PC-3 (cell line): Measurements from ENCODE around the gene NOL4L.

Source experiments
- EZH2 ChIP-seq: fragments of 300-600 bp; sonication (generic); IDR thresholded peaks from one replicate; pipeline ENCODE4 v1.6.1; 2017; ENCODE audit warnings: antibody characterized with exemption, mild to moderate bottlenecking, low read length; ENCODE audit not compliant: unreplicated experiment
- TF ChIP-seq, protein P1 (sequence below): fragments of 300-600 bp; sonication (generic); conservative IDR thresholded peaks from 2 replicates; pipeline ENCODE4 v1.5.1; 2017; ENCODE audit warnings: antibody characterized with exemption, low read depth, mild to moderate bottlenecking, low read length

DNA sequence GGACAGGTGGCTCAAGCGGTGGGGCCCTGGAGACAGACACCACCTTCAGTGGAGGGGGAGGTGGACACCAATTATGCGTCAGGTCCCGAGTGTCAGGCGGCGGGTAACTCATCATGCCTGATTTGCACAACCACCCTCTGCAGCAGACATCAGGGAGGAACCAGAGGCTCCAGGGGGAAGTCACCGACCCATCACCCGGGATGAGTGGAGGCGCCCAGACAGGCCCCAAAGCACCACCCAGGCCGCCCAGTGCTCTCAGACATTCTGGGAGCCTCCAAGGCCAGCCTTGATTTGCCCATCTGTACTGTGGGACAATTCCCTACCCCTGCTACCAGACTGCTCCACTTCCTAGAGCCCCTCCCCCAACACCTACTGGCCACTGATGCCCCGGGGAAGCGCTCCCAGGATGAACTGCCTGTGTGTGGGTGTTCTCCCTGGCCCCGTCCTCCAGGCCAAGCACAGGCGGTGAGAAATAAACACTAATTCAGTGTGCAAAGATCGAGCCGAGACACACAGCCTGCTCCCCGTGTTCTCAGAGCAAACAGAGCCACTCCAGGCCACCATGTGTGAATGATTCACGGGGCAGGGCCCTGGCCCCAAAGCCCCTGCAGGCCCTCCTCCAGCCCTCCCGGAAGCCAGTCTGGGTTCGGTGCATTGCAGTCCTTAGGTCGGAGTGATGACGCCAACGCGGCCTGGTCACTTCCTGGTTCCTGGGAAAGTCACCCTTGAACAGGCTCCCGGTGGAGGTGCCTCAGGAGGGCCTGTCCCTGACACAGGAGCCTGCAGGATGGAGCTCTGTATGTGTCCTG lies 119.8 kb downstream of the NOL4L start:
- TF ChIP-seq, protein P1, sequence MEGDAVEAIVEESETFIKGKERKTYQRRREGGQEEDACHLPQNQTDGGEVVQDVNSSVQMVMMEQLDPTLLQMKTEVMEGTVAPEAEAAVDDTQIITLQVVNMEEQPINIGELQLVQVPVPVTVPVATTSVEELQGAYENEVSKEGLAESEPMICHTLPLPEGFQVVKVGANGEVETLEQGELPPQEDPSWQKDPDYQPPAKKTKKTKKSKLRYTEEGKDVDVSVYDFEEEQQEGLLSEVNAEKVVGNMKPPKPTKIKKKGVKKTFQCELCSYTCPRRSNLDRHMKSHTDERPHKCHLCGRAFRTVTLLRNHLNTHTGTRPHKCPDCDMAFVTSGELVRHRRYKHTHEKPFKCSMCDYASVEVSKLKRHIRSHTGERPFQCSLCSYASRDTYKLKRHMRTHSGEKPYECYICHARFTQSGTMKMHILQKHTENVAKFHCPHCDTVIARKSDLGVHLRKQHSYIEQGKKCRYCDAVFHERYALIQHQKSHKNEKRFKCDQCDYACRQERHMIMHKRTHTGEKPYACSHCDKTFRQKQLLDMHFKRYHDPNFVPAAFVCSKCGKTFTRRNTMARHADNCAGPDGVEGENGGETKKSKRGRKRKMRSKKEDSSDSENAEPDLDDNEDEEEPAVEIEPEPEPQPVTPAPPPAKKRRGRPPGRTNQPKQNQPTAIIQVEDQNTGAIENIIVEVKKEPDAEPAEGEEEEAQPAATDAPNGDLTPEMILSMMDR, result no peak
- no peak for TF ChIP-seq EZH2
